AG09319 (cell line): ENCODE results near the gene PDE9A.

ENCODE experiments used
- DNase-seq: peaks from one replicate; pipeline ENCODE4 v3.0.0-alpha.2; 2010; ENCODE audit warnings: low read depth; ENCODE audit errors: extremely low read depth
- CTCF ChIP-seq: IDR thresholded peaks from 2 replicates; pipeline ENCODE4 v1.5.1; 2011; ENCODE audit warnings: low read depth, mild to moderate bottlenecking, inconsistent platforms, low read length, moderate library complexity

PDE9A gene

GRCh38 chr21:42631142-42631541 is 22.3 kb upstream of the PDE9A start:
- DNase-seq: no peak
- no peak for TF ChIP-seq CTCF

- no peak for TF ChIP-seq CTCF
- no peak for DNase-seq
Observed at GRCh38 chr21:42632336-42632751, 21.1 kb upstream of the PDE9A start.

- TF ChIP-seq CTCF: no peak
- DNase-seq: no peak
Observed at GRCh38 chr21:42632771-42633690, 20.4 kb upstream of the PDE9A start.

- no peak for TF ChIP-seq CTCF
- no peak for DNase-seq
Observed at GRCh38 chr21:42633858-42634257, 19.6 kb upstream of the PDE9A start.

- TF ChIP-seq CTCF: no peak
Observed at GRCh38 chr21:42635848-42636519, 17.4 kb upstream of the PDE9A start.

GRCh38 chr21:42636520-42637266 is 16.7 kb upstream of the PDE9A start:
- peak; percentile 43 for DNase-seq
- TF ChIP-seq CTCF: no peak

More at GRCh38 chr21:42635848-42636519, 17.4 kb upstream of the PDE9A start:
- DNase-seq: no peak
